SK-N-SH (cell line): Measurements from ENCODE around the gene HUWE1.

Experiments used
- CTCF ChIP-seq: fragments of 200-600 bp; sonication (generic); IDR thresholded peaks from 2 replicates; pipeline ENCODE4 v1.6.1; 2017; ENCODE audit warnings: antibody characterized with exemption, mild to moderate bottlenecking, moderate library complexity
- ELF1 ChIP-seq: IDR thresholded peaks from 2 replicates; pipeline ENCODE4 v1.4.0; 2012
- EZH2phosphoT487 ChIP-seq: fragments of 200-600 bp; sonication (generic); IDR thresholded peaks from 2 replicates; pipeline ENCODE4 v1.6.1; 2017; ENCODE audit warnings: low read depth, mixed run types, mild to moderate bottlenecking, antibody characterized with exemption, moderate library complexity, borderline replicate concordance
- MAX ChIP-seq: IDR thresholded peaks from 2 replicates; pipeline ENCODE4 v1.4.0; 2012; ENCODE audit warnings: low read depth
- NRF1 ChIP-seq: IDR thresholded peaks from 2 replicates; pipeline ENCODE4 v1.6.1; 2012; ENCODE audit warnings: low read depth, mild to moderate bottlenecking, low read length
- POLR2AphosphoS5 ChIP-seq: IDR thresholded peaks from 2 replicates; pipeline ENCODE4 v1.6.1; 2012; ENCODE audit warnings: low read depth, low read length
- SIN3A ChIP-seq: IDR thresholded peaks from 2 replicates; pipeline ENCODE4 v1.6.1; 2012; ENCODE audit warnings: low read depth, mild to moderate bottlenecking, low read length, moderate library complexity, borderline replicate concordance
- SMC3 ChIP-seq: IDR thresholded peaks from 2 replicates; pipeline ENCODE4 v1.6.1; 2012; ENCODE audit warnings: low read depth, low read length, improper control_type of control experiment
- TAF1 ChIP-seq: IDR thresholded peaks from 2 replicates; pipeline ENCODE4 v1.6.1; 2012; ENCODE audit warnings: low read depth, mild to moderate bottlenecking, low read length, moderate library complexity, borderline replicate concordance
- TEAD4 ChIP-seq: IDR thresholded peaks from 2 replicates; pipeline ENCODE4 v1.4.0; 2012; ENCODE audit warnings: mild to moderate bottlenecking, borderline replicate concordance; ENCODE audit not compliant: insufficient read depth
- YY1 ChIP-seq: IDR thresholded peaks from 2 replicates; pipeline ENCODE4 v1.4.0; 2012; ENCODE audit warnings: low read depth, mild to moderate bottlenecking

DNA sequence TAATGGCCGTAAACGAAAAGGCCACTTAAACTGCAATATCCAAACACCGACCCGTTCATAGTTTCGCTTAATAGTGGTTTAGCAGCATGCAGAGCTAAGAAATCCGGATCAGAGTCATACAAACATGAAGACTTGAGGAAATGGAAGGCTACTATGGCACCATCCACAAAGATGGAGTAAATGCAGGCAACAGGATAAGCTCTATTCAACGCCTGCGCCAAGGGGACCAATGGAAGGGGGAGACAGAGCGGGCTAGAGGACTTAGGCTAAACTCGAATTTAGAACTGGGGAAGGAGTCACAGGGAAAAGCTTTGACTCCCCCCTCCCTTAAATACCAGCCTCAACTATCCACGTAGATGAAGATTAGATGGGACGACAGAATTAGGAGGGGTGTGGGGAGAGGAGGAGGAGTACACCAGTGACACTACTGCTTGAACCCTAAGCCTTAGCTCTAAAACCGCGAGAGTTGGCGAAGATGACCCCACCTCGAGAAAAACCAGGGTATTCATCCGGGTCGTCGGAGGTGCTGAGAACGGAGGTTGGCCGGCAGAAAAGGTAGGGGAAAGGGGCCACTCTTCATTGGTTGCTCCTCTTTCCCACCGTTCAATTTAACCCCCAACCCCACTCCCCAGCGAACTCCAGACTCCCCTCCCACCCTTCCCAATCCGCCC, 3.5 kb downstream of the HUWE1 start:
- no peak for TF ChIP-seq ELF1
- TF ChIP-seq TAF1, result no peak
- TF ChIP-seq POLR2AphosphoS5, result no peak
- TF ChIP-seq EZH2phosphoT487, result no peak
- no peak for TF ChIP-seq MAX
- TF ChIP-seq YY1, result no peak
- no peak for TF ChIP-seq SMC3
- TF ChIP-seq CTCF, result no peak
- no peak for TF ChIP-seq NRF1
- TF ChIP-seq SIN3A, result no peak
- no peak for TF ChIP-seq TEAD4
